Cerebellar cortex (tissue), 1 donor: Measurements from ENCODE around the gene IL1RAP.
A peak's percentile ranks its signal among the peaks of the same experiment; 100 is the strongest.
"Not testable (repeated sequence)": the region's sequence is repeated elsewhere in the genome, so short reads cannot be mapped to it uniquely, and the experiment has no call there.

Source experiments
- DNase-seq: peaks from one replicate; pipeline ENCODE4 v3.0.0-alpha.2; 2015; ENCODE audit warnings: low spot score

IL1RAP gene, protein sequence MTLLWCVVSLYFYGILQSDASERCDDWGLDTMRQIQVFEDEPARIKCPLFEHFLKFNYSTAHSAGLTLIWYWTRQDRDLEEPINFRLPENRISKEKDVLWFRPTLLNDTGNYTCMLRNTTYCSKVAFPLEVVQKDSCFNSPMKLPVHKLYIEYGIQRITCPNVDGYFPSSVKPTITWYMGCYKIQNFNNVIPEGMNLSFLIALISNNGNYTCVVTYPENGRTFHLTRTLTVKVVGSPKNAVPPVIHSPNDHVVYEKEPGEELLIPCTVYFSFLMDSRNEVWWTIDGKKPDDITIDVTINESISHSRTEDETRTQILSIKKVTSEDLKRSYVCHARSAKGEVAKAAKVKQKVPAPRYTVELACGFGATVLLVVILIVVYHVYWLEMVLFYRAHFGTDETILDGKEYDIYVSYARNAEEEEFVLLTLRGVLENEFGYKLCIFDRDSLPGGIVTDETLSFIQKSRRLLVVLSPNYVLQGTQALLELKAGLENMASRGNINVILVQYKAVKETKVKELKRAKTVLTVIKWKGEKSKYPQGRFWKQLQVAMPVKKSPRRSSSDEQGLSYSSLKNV

DNA sequence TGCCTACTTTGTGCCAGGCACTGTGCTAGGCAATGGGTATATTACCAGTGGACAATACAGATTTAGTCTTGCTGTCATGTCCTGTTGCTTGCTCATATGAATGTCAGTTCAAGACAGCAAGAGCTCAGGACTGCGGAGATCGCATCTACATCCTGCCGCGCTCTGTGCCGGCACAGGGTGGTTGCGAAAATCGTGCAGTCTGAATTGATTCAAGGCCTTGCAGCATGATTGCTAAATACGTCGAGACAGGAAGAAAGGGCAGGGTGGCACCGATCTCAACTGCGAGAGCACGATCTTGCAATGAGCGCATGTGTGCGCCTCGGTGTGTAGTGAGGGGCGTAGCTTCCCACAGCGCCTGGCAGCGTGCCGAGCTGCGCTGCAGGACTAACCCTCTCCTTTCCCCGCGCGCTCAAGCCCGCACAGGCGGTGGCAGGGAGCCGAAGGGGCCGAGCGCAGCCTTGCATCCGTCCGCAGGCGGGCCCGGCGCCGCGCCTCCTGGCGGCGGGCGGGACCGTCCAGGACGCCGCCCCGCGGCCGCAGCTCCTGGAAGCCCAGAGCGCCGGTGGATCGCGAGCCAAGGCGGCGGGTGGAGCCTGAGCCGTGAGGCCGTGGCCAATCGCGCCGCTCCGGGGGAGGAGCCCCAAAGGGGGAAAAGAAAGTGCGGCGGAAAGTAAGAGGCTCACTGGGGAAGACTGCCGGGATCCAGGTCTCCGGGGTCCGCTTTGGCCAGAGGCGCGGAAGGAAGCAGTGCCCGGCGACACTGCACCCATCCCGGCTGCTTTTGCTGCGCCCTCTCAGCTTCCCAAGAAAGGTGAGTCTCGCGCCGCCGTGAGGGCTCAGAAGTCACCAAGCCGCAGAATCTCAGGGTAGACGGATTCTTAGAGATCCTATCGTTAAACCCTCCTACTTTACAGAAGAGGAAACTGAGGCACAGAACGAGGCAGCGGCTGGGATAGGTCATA is at the start of gene IL1RAP:
IL1RAP (plus strand) TSS at position 677 of the 962 bp plus-strand sequence. CDS start 50,205 bp downstream, outside the sequence.
- DNase-seq, result peak; percentile 57

GRCh38 chr3:190467922-190468321 is 46.0 kb upstream of the IL1RAP start:
- DNase-seq, result no peak

DNA sequence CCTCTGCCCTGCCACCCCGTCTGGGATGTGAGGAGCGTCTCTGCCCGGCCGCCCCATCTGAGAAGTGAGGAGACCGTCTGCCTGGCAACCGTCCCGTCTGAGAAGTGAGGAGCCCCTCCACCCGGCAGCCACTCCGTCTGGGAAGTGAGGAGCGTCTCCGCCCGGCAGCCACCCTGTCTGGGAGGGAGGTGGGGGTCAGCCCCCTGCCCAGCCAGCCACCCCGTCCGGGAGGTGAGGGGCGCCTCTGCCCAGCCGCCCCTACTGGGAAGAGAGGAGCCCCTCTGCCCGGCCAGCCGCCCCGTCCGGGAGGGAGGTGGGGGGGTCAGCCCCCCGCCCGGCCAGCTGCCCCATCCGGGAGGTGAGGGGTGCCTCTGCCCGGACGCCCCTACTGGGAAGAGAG is 40.6 kb upstream of the IL1RAP start:
- DNase-seq, result not testable (repeated sequence)

- no peak for DNase-seq
Measured at GRCh38 chr3:190481779-190482178, 32.1 kb upstream of the IL1RAP start.

DNA sequence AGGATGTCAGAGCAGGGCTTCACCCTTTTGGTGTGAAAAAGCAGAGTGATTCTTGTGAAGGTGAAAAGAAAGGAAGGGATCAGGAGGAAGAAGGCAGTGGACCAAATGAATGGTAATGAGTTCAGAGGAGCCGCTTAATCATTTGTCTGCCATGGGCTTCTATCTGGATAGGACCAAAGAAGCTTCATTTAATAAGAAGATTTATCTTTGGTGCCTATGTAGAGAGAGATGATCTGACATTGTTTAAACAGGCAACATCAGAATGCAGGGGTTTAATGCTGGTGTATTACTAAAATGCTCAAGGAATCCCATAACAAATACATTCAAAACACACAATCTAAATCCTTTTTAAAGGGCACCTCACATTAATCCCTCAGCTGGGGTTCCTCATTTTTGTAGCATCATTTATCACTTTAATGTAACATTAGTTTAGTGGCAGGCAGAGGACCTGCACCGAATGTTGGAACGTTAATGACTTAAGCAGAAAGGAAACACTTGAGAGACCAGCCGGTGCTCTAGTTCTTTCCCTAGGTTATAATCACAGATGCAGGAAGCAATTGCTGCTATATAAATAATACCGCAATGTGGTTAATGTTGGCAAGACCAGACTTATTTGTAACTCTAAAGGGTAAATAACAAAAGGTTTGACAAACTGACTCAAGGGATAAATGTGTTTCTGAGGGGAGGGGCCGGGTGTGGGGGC is 27.9 kb upstream of the IL1RAP start:
- DNase-seq, result no peak

- no peak for DNase-seq
Measured at GRCh38 chr3:190486533-190486864, 27.4 kb upstream of the IL1RAP start.

DNA sequence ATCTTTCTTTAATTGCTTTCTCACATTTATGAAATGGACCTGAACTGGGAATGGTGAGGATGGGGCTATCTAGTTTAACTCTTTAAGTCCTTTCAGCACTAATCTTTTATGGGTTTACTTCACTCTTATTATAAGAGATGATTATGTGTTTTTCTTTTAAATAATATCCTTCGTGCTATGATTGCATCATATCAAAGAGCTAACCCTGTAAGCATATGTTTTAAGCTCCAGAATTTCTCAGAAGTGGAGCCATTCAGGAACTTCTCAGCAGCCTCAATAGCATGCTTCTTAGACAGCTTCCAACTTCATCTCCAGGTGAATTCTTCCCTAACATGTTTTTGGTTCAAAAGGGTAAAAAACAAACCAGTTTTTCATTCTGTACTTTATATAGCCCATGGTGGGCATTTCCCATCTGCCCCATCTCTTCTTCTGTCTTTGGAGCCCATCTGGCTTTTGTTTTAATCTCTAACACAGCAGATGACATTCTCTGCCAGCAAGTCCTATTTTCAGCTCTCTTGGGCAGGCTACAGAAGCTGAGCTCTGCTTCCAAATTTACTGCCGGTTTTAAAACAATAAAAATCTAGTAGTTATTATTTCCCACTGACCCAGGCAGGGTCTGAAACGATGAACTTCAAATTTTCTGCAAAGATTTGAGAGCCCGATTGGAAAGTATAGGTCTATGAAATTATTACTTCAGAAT is 26.8 kb upstream of the IL1RAP start:
- DNase-seq, result no peak

DNA sequence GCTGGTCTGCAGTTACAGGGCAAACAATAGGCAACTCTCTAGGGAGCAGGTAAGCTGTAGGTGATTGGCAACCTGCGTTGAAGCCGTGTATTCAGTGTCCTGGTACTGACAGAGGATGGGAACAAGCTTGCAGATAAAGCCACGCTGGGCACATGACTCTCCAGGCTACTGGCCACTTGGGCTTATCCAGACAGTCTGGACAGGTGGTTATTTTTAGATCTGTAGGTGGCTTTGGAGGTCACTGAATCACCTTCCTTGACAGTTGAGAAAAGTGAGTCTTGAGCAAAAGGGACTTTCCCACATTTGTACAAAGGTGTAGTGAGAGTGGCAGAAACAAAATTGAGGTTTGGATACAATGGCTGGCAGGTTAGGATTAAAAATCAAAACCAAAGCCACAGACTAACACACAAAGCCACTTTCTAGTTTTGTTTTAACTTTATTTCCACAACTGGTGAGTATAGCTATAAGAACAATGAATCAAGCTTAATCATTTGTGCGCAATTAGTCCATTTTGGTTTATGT is 22.3 kb upstream of the IL1RAP start:
- DNase-seq, result no peak

- no peak for DNase-seq
Measured at GRCh38 chr3:190492129-190492528, 21.8 kb upstream of the IL1RAP start.

GRCh38 chr3:190492966-190493365 is 20.9 kb upstream of the IL1RAP start:
- no peak for DNase-seq

DNA sequence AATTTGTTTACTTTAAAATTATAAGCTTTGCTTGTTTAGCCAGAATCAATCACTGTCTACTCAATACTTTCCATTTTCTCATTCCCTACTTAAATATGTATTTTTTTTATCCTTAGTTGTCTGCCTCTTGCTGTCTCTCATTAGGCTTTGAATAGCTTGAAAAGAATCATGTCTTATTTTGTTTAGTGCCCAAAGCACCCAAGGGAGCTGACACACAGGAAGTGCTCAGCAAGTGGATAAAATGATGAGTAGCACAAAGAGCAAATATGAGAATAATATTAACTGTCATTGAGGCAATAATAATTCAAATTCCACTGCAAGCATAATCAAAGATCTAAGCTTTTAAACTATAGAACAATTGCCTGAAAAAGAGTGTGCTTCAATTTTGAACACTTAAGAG is 19.0 kb upstream of the IL1RAP start:
- no peak for DNase-seq

DNA sequence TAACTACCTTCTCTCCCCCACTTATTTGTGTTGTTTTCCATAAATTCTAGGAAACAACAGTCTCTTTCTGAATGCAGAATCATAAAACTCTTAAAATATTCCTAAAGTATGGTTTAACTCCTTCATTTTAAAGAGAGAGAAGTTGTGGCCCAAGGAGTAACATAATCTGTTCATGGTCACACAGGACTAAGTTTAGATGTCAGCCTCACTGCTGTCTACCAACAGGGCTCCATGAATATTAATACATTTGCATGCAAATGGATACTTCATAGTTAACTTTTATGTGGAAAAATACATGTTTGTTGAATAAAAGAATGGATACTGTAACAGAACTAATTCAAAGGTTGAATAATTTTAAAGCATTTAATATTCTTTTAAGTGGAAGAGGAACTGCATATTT is 18.5 kb upstream of the IL1RAP start:
- DNase-seq, result no peak

DNA sequence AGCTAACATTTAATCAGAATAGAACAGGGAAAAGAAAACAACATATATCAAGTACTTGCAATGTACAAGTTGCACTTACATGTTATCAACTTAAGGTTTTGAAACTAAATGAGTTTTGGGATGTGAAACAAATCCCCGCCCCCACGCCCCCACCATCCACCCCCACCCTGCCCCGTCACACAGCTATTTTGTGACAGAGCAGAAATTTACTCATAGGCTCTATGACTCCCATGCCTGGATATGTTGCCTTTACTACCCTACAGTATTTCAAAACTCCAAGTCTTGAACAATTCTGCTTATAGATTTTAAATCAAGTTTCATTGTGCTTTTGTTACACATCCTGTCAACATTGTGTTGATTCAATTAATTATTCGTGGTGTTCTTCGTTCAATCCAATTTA is 18.1 kb upstream of the IL1RAP start:
- no peak for DNase-seq

- DNase-seq, result no peak
Measured at GRCh38 chr3:190496859-190497258, 17.0 kb upstream of the IL1RAP start.

GRCh38 chr3:190497811-190498210 is 16.1 kb upstream of the IL1RAP start:
- no peak for DNase-seq

GRCh38 chr3:190498293-190498692 is 15.6 kb upstream of the IL1RAP start:
- no peak for DNase-seq

DNA sequence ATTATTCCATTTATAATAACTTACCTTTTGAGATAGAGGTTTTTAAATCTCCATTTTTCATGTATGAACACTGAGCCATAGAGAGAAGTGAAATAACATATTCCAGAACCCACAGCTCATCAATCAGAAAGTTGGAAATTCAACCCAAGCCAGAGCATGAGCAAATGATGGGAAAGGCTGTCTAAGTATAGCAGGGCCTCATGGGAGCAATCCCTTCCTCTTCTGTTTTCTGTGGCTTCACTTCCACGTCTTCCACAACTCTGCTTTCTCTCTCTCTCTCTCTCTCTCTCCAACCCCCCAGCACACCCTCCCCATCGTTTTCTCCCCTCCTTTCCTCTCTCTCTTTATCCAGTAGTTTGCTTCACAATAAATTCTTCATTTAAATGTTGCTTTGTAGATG is 14.8 kb upstream of the IL1RAP start:
- no peak for DNase-seq

DNA sequence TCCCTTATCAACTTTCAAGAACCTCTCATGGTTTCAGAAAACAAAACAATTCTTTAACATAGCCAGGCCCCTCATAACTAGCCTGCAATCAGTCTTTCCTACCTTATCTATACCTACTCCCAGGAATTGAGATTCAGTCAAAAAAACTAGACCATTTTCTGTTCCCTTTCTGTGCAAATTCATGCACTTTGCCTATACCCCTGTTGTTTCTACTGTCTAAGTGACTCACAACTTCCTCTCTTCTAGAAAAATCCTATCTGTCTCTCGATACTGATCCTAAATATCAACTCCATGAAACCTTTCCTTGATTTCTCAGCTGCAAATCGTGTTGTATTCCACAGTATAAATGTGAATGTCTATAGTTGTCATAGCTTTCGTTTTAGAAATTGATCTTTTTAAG is 10.9 kb upstream of the IL1RAP start:
- DNase-seq, result no peak

GRCh38 chr3:190504354-190505125 is 9.3 kb upstream of the IL1RAP start:
- no peak for DNase-seq

GRCh38 chr3:190505381-190506003 is 8.4 kb upstream of the IL1RAP start:
- no peak for DNase-seq
